ENCODE results near the gene PKIG.
"Not testable (repeated sequence)": the region's sequence is repeated elsewhere in the genome, so short reads cannot be mapped to it uniquely, and the experiment has no call there.

Gene PKIG

DNA sequence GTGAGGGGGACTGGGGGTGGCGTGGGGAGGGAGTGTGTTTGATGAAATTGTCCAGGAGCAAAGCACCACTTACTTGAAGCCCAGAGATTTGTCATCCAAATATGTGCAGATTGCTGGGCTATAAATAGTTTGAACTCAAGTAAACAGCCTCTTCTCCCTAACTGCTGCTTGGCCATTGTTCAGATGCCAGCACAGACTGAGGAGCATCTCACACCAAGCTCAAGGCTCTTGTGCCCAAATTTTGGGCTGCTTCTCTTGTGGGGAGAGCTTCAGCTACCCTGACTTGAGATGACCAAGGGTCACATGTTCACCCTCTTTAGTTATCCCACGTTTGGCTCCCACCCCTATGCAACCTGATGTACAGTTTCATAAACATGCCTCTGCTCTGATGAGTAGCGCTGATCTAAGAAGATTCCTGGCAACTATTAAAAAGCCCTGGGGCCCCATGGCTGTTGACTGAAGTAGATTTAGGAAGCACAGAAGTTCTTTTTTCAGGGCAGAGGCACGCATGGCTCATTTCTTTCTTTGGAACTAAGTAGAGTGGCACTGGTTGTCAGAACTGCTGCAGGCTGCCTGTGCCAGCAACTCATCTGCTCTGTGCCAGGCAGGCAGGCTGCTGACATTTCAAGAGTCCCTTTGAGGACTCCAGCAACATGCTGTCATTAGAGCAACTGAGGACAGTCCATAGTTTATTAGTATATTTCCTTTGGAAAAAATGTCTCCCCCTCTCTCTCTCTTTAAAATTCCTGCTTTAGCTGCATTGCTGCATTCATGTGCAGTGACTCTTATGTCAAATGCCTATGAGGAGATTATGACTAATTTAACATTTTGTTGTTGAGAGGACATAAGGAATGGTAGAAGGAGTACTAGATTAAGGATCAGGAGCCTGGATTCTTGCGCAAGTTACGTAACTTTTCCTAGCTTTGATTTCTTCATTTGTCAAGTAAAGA is 9.6 kb upstream of the PKIG start:
- DNase-seq = peak; percentile 95

DNA sequence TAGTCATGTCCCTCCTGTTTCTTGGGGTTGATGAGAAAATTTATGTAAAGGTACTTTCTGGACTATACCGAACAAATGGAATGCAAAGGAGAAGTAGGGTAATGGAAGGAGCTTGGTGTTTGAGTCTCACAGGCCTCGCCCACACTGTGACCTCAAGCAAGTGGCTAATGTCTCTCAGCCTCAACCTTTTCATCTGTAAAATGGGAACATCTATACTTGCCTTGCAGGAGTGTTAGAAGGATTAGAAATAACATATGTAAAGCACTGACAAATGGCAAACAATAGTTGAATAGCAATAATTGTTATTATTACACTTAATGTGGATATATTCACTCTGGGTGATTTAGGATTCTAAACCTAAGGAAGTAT is 8.9 kb upstream of the PKIG start:
- DNase-seq = no peak

DNA sequence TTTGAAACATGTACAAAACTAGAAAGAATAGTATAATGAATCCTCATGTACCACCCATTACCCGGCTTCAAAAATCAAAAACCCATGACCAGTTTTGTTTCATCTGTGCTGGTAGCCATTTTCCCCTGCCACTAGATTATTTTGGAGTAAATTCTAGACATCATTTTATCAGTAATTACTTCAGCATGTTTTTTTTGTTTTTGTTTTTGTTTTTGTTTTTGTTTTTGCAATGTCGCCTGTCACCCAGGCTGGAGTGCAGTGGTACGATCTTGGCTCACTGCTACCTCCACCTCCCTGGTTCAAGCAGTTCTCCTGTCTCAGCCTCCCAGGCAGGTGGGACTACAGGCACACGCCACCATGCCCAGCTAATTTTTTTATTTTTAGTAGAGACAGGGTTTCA is 8.0 kb upstream of the PKIG start:
- no peak for DNase-seq

DNA sequence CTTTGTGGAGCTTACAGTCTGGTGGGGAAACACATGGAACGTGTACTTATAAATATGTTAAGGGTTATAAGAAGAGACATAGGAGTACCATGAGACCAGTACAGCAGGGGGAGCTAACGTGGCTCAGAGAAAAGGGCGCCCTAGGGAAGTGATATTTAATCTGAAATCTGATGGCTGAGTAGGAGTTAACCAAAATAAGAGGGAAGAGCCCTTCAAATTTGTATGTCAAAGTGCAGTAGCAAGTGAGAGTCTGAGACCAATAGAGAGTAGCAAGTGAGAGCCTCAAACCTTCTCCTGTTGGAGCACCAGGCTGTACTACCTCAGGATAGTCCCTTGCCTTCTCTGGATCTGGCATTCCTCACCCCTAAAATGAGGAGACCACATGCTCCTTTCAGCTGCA is 6.1 kb upstream of the PKIG start:
- DNase-seq = peak; percentile 82

DNA sequence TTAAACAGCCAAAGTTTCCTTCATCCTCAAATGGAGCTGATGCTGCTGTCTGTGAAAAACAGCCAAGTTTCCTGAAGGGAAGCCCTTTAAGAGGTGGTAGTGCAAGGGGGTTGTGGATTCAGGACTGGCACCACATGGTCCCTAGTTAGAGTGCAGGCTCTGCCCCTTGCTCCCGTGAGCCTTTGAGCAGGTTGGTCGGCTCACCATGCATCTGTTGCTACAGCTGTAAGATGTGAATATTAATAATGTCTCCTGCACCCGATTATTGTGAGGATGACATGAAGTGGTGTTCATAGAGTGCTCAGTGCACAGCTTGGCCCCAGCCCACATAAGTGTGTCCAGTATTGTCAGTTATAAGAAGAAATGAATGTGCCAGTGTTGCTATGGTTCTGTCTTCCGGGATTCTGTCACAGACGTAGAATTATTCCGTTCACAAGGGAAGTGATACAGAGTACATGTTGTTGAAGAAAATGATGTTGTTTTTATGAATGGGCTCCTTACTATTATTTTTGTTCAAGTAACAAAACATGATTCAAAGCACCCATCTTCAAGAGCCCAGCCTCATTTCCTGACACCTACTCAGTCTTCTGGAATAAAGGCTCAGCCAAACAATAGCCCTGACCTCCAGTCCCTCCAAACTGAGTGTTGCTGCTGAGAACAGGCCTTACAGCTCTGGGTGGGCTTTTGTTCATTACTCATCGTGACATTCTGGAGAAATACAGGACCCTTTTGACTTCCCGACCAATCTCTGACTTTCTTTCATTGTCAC is 2.9 kb upstream of the PKIG start:
- DNase-seq = no peak

DNA sequence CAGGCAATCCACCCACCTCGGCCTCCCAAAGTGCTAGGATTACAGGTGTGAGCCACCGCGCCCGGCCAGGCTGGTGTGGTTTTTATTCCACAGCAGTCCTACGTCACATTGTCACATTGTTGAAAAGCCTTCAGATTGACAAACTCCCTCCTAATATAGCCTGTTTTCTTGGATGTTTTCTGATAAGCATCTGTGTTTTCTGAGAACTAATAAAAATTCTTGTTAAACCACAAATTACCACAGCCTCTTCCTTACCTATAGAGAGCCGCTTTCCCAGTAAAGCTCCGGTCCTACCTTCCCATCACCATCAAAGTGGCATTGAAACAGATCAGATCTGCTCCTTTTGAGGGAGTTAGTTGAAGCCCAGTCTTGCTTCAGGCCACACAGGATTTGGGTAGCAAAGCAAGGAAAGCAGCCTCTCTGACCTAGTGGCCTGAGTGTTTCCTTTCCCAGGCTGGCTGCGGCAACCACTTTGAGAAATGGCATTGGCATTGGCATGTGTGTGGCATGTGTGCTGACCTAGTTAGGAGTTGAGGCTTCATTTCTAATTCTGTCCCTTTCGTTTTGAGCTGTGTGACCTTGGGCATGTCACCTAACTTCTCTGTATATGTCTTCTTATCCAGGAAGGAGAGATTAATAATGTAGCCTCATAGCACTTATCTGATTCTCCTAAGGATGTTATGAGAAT is 1.7 kb upstream of the PKIG start:
- no peak for DNase-seq

DNA sequence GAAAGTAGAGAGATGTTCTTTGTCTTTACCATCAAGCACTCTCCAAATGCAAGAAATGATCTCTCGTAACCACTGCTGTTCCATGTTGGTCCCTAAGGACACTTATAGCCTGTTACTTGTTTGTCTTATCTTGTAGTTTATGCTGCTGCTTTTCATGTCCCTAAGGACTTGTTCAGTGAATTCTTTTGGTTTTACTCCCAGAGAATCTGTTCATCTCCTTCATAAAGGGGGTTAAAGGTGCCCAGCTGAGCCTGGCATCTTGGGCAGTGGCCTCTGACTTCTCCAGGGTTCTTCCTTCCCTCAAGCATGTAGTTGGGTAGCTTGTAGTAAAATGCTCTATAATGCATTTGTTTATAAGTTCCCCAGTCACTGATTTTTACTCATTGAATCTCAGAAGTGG is 864 bp upstream of the PKIG start:
- DNase-seq = peak; percentile 47

DNA sequence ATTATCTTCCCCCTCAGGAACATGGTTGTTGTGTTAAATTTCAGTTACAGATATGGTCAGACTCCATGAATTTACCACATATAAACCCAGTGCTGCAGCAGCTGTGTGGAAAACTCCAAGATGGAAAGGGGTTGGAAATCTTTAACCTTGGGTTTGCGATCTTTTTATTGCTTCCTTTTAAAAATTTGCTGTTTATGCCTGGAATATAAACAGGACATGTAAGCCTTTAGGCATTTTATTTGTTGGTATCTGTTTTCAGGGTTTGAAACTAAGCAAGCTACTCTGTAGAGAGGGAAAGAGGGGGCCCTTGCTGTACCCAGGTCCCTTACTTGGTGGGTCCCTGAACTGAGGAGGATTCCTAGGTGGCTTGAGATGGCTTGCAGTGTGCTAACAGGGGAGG is 778 bp downstream of the PKIG start:
- DNase-seq = no peak

DNA sequence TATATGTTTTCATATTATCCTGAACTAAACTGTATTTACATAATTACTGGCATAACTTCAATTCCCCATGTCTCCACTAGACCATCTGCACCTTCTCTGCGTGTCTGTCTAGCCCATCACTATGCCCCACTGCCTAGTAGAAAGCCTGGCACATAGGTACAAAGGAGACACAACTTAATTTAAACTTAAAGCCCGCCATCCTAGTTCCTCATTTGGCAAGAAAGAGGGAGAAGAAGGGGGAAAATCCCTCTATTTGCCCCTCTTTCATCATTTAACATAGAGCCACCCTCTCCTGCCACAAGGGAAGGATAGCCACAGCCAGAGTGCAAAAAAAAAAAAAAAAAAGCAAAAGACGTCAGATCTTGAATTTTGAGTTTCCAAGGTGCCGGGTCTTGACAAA is 1.8 kb downstream of the PKIG start:
- no peak for DNase-seq

DNA sequence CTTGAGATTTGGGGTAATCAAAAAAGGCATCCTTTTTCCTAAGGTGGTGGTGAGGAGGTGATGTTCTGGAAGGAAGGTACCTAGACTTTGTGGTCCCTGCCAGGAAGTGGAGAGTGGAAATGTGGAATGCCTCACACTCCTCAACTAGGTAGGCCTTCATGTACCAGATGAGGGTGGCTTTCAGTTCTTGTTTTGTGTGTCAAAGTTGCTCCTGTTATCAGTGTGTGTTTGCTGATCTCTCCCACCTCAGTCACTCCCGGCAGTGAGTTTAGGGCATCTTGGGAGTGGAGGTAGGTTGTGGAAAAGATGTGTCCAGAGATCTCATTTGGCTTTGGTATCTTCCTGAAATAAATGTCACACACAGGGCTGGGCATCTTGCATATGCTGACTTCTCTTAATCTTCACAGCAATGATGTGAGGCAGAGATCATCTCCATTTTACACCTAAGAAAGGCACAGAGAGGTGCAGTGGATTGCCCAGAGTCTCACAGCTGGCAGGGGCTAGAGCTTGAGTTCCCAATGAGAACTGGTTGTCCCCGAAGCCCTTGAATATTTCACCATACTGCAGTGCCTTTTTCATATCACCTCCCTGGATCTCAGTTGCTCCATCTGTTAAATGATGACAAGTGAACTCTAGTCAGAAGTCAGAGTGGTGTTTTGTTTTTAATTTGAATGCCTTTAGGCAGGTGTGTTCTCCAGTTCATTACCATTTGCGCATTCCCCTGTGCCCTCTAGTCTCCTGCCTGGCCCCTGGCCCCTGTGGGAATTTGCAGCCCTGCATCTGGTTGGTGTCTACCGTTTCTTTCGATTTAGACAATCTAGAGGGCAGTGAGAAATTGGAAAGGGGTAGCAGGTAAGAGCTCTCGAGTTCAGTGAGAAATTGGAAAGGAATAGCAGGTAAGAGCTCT is 2.9 kb downstream of the PKIG start:
- DNase-seq = no peak

DNA sequence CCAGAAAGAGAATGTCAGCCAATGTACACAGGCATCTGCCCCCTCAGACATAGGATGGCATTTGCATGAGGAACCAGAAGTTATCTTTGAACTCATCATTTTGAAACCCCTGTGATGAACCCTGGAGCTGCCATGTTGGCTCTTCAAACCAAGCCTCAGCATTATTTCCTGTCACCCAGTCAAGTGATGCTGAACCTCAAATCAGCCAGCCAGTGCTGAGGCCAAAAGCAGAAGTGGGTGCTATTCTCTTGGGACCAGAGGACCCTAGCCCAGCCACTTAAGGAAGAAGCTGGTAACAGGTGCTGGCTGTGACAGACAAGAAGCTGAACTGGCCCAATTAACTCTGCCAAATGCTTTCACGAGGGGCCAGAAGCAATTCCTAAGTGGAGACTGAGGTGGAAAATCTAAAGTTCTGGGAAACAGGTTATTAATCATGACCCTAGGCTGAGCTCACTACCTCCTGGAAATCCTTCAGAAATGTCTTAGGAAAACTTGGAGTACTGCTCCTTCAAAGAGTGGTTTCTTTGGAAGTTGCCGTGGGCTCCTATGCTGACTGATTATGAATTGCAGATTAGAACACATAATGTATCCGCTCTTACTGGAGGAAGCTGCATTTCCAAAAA is 4.0 kb downstream of the PKIG start:
- no peak for DNase-seq

DNA sequence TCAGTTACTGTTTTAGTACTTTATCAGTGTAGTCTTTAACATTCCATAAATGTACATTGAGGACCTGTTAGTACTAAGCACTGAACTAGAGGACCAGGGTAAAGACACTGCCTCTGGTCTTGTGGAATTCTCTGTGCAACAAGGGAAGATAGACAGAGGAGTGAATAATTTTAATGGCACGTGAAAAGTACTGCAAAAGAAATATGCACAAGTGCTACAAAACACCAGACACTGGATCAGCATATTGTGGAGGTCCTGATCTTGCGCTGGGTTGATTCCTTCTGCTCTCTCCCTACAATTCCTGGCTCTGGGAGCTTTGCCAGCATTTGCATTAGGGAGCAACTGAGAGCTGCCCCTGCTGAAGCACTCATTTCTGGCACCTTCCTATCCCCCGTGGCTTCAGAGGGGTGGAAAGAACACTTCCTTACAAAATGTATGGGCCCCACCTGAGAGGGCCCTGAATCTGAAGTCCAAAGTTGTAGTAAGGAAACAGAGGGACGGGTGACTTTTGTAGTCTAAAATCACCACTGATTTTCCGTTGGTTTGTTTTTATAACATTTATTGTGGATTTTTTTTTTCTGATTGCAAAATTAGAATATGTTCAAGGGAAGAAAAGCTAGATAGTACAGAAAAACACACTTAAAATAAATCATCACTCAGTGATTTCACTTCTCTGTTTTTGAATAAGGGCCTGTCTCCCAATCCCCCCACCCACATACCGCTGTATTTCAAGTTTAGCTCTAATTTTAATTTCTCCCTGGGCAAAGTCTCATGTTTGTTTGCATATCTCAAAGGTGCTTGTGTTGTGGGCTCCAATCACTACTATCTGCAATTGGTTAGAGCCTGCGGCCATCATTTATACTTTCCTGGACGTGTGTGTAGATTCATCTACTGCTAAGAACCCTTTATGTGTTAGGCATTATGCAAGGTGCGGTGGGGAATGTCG is 4.9 kb downstream of the PKIG start:
- DNase-seq = peak; percentile 41

DNA sequence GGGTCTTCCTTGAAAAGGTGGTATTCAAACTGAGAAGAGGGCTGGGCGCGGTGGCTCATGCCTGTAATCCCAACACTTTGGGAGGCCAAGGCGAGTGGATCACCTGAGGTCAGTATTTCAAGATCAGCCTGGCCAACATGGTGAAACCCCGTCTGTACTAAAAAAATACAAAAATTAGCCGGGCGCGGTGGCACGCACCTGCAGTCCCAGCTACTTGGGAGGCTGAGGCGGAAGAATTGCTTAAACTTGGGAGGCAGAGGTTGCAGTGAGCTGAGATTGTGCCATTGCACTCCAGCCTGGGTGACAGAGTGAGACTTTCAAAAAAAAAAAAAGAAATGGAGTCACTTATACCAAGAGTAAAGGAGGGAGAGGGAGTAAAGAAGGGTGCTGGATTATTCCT is 5.9 kb downstream of the PKIG start:
- not testable (repeated sequence) for DNase-seq

DNA sequence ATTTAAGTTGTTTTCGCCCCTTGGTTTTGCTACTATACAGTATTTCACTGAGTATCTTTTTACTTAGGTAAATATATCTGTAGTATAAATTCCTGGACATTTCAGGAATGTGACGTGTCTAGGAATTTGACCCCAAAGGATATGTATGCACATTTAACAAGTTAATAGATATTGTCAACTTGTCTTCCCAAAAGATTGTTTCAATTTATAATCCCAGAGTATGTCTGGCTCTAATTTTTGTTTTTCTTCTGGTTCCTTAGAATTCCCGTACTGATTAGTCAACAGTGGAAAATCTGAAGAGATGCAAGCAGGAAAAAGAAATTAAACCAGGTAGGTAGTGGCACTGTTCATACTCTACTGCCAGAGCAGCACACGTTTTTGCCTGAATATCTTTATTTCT is 7.2 kb downstream of the PKIG start:
- DNase-seq = peak; percentile 47

DNA sequence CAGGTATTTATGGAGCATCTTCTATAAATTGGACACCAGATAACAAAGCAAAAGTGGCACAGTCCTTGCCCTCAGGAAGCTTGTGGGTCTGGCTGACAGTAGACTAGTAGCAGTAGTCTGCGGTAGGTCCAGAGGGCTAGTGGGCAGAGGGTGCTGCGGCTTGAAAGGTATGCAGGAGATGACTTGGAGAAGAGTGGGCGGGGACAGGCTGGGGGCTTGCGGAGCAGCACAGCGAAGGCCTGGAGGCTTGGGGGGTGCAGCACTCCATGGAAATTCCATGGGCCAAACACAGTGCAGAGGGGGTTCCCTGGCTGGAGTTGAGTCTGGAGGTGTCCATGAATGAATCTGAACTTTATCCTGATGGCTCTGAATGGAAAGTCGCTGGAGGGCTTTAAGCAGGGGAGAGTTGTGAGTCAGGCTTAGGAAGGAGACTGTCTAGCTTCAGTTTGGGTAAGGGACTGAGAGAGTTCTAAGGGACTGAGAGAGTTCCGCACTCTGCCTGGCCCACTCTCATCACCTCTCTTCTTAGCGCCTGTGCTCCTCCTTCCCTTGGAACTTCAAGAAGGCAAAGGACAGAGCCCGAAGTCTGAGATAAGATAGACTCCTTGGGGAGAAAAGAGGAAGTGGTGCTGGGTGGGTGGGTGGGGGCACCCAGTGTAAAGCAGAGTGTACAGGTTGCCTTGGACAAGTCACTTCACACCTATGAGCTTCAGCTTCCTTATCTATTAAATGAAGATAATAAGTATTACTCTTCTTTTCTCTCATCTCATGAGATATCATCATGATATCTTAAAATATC is 8.8 kb downstream of the PKIG start:
- no peak for DNase-seq

DNA sequence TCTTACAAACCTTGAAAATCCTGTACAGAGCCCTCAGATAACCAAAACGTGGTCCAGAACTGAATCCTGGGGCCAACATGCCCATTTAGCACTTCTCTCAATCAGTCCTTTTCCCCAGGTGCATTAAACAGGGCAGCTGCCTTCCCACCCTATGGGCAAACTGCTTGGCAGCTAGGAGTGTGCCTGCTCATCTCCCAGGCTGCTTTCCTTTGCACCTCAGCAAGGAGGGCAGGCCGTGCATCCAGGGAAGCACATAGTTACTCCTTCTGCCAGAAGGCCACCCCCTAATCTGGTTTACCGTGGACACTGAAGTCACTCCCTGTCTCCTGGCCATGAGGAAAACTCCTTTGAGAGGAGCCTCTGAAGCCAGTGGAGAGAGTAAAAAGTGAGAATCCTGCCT is 10.0 kb downstream of the PKIG start:
- DNase-seq = no peak

DNA sequence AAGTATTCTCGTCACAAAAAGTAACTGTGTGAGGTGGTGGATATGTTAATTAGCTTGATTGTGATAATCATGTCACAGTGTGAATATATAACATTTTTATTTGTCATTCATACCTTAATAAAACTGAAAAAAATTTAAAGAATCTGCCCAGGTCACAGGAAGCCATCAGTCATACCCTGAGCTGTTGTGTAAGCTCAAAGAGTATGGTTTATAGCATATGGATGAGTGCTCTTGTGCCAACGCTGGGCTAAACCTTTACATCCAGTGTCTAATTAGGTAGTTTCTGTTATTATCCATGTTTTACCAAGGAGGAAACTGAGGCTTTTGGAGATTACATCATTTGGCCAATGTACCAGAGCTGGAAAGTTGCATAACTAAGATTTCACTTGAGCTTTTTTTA is 11.4 kb downstream of the PKIG start:
- no peak for DNase-seq

DNA sequence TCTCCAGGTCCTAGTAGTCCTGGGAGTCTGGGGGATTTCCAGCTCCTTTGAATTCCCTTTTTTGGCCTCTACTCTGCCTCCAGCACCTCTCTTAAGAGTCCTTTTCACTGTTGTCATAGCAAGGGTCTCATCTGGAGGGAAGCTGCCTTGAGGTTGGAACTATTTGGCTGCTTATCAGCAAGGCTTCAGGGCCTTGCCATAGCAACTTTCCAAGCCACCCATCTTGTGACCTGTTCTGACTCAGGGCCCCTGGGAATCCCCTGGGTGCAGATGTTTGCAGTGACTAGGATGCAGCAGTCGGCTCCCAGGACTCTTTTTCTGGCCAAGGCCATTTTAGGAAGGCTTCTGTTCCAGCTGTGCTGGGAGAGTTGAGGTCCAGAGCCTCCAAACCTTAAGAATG is 12.4 kb downstream of the PKIG start:
- peak; percentile 58 for DNase-seq

DNA sequence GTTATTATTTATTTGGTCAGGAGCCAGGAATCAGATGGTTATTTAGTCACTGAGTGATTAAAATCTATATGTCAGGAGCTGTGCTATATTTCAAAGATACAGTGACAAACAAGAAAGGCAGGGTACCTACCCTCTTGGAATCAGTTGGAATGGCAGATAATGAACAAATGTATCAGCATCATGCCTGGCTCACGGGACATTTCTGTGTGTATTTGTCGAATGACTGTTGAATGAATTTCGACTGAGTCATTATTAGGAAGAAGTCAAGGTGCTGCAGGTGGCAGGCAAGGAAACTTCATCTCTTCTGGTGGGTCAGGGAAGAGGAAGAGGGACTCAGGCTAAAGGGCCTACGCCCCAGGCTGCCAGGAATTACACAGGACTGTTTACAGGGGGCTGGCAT is 13.6 kb downstream of the PKIG start:
- no peak for DNase-seq

DNA sequence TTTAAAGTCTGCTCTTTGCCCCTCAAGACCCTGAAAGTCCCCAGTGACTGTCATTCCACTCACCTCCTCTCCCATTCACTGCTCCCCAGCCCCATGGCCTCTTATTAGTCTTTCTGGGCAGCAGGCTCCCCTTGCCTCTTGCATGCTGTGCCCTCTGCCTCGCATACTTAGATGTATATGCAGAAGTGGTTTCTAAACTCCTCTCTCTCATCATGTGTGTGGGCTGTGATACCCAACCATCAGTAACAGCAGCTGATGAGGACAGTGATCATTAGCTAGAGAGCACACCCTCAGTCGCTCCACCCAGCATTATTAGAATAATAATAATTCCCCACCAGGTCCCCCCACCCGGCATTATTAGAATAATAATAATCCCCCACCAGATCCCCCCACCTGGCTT is 14.5 kb downstream of the PKIG start:
- DNase-seq = no peak
